ENCODE data around the gene WDR36. TPM values are rescaled to one million over a fixed set of nuclear protein-coding genes. Genes with fewer than 3 reads are reported as not detected.
A peak's percentile ranks its signal among the peaks of the same experiment; 100 is the strongest.

Gene WDR36
- total and polyA plus RNA-seq, 2 of the 4 experiments (the other 2 are of a cell fraction), result 11.9 to 87.8 TPM

GRCh38 chr5:111043712-111044506 lies 48.2 kb upstream of the WDR36 start:
- H3K4me1 ChIP-seq (ENCODE audit: control insufficient read depth, insufficient read depth, low read length), result no peaks in the 10 kb centered on the region
- peak; percentile 99 for ATAC-seq (ENCODE audit: low read depth)
- H3K79me1 ChIP-seq (ENCODE audit: low read depth in 1 of 2, low read length in 2 of 2), result no peaks in the 10 kb centered on the region
- no CpG with 5 or more reads among the region's 5 CpGs for WGBS, 2 experiments (ENCODE audit: extremely low coverage in 2 of 2, insufficient read length in 1 of 2)
- no peak overlapping the region for H2BK20ac ChIP-seq (ENCODE audit: low read depth, low read length)
- H3K27ac ChIP-seq (ENCODE audit: insufficient read depth, low read length), result no peak overlapping the region
- H3K14ac ChIP-seq (replicated peaks; ENCODE audit: low read depth, low read length), result no peak overlapping the region
- H4K8ac ChIP-seq (ENCODE audit: low read depth in 2 of 2, low read length in 2 of 2), result no peak overlapping the region
- H3K4ac ChIP-seq (ENCODE audit: low read depth, low read length), result 0 out of 2 replicates have a peak overlapping the region, but pooled peaks have one; percentile 14
- no peak overlapping the region for H2BK120ac ChIP-seq (ENCODE audit: low read depth, low read length)
- POLR2A ChIA-PET (ENCODE audit: unreplicated experiment), result no interaction called here
- no peak overlapping the region for H4K5ac ChIP-seq (ENCODE audit: low read depth, low read length)
- H4K91ac ChIP-seq (ENCODE audit: insufficient read depth, low read depth, low read length), result no peak overlapping the region
- intact Hi-C loops (cut with micrococcal nuclease), result no loop called here
- no peak overlapping the region for H3K23ac ChIP-seq (ENCODE audit: low read depth, low read length)
- no peak for TF ChIP-seq CEBPB (IDR thresholded peaks at IDR 0.05; ENCODE audit: low read depth, low read length)
- TF ChIP-seq FOS (IDR thresholded peaks at IDR 0.05; ENCODE audit: low read depth, low read length), result no peak
- TF ChIP-seq USF2 (IDR thresholded peaks at IDR 0.05; ENCODE audit: low read depth, low read length), result no peak
- peak; percentile 21; the same call in 1 of the 2 replicates for TF ChIP-seq RAD21 (IDR thresholded peaks at IDR 0.05; ENCODE audit: low read length)
- dilution Hi-C loops (cut with HindIII; ENCODE audit: low sequenced_read_pairs, unreplicated experiment), result no loop called here
- in situ Hi-C loops (cut with MboI; ENCODE audit: low sequenced_read_pairs), result no loop called here
- no peak overlapping the region for H3K4me2 ChIP-seq (ENCODE audit: low read depth, low read length)
- H2AFZ ChIP-seq (replicated peaks; ENCODE audit: low read length, poor library complexity), result no peak overlapping the region
- CTCF ChIA-PET, result no interaction called here
- BruUV-seq (replicated peaks), result no TSS peak
- H3K18ac ChIP-seq (ENCODE audit: low read depth, low read length), result no peak overlapping the region
- no peak overlapping the region for H3K9ac ChIP-seq (ENCODE audit: low read depth, low read length)
- H3K56ac ChIP-seq (ENCODE audit: extremely low read depth, insufficient read depth, low read length), result no peak overlapping the region
- H2BK15ac ChIP-seq (ENCODE audit: low read depth, low read length), result no peak overlapping the region
- no peak overlapping the region for H2AK9ac ChIP-seq (replicated peaks; ENCODE audit: low read depth, low read length, poor library complexity)
- no peak overlapping the region for H2BK5ac ChIP-seq (ENCODE audit: low read depth, low read length, poor library complexity, severe bottlenecking)
- no peaks in the 10 kb centered on the region for H3K27me3 ChIP-seq (ENCODE audit: control insufficient read depth, insufficient read depth, low read length)
- H3K9me1 ChIP-seq (ENCODE audit: insufficient read depth, low read length), result no peaks in the 10 kb centered on the region
- H3K4me3 ChIP-seq (ENCODE audit: insufficient read depth, low read depth, low read length), result no peak overlapping the region
- no peaks in the 10 kb centered on the region for H3K36me3 ChIP-seq (ENCODE audit: control insufficient read depth, insufficient read depth, low read length)
- H3K9me3 ChIP-seq (ENCODE audit: control insufficient read depth, insufficient read depth, low read length), result no peaks in the 10 kb centered on the region
- H2AK5ac ChIP-seq (ENCODE audit: low read depth, low read length), result no peak overlapping the region
- no peaks in the 10 kb centered on the region for H4K20me1 ChIP-seq (ENCODE audit: insufficient read depth, low read length)
- peak; percentile 87 for DNase-seq

Measured in IMR-90 (cell line).